ENCODE results near the gene AACS. TPM values are rescaled to one million over a fixed set of nuclear protein-coding genes. Genes with fewer than 3 reads are reported as not detected.
A peak's percentile ranks its signal among the peaks of the same experiment; 100 is the strongest.

The AACS gene
- total and polyA plus RNA-seq, 2 donors (not counting 1 experiment from before 2014, with no cell fraction given): 6.1 to 20.8 TPM

DNA sequence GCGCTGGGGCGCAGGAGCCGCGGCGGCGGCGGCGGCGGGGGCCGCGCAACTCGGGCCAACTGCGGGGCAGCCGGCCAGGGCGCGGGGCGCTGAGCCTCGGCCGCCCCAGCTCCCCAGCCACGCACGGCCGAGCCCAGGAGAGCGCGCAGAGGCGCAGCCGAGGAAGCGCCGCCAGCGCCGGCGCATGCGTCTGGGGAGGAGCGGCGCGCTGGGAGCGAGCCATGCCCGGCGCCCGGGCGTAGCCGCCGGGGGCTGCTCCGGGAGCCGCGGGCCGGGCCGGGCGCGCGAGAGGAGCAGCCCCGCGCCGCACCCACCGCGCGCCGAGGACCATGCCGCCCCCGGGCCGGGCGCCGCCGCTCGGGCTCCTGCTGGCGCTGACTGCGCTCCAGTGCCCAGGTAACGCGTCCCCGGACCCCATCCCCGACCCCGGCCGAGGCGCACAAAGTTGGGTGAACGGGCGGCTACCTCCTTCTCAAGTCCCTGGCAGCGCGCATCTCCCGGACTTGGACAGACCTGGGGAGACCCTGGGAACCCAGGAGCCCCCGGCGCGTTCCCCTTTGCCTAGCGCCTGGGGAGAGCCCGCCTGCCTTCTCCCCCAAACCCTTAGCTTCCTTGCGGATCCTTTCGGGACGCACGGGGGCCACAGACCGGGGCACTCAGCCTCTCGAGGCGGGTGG, 121.4 kb downstream of the AACS start:
- 1% methylated on average over 90 of the region's 90 CpGs for WGBS (ENCODE audit: insufficient coverage)
- TF ChIP-seq, protein P1, sequence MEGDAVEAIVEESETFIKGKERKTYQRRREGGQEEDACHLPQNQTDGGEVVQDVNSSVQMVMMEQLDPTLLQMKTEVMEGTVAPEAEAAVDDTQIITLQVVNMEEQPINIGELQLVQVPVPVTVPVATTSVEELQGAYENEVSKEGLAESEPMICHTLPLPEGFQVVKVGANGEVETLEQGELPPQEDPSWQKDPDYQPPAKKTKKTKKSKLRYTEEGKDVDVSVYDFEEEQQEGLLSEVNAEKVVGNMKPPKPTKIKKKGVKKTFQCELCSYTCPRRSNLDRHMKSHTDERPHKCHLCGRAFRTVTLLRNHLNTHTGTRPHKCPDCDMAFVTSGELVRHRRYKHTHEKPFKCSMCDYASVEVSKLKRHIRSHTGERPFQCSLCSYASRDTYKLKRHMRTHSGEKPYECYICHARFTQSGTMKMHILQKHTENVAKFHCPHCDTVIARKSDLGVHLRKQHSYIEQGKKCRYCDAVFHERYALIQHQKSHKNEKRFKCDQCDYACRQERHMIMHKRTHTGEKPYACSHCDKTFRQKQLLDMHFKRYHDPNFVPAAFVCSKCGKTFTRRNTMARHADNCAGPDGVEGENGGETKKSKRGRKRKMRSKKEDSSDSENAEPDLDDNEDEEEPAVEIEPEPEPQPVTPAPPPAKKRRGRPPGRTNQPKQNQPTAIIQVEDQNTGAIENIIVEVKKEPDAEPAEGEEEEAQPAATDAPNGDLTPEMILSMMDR (IDR thresholded peaks at IDR 0.05): no peak
- TF ChIP-seq EZH2 (IDR thresholded peaks at IDR 0.05; ENCODE audit: borderline replicate concordance, insufficient read depth, low read depth, low read length, poor library complexity, severe bottlenecking): no peak
- no peaks in the 10 kb centered on the region for H3K36me3 ChIP-seq (replicated peaks in 1 of 2; ENCODE audit: control extremely low read depth in 1 of 2, control insufficient read depth in 1 of 2, extremely low read depth in 1 of 2, insufficient read depth in 2 of 2, low read length in 1 of 2)
- peaks cover 60% of the 10 kb centered on the region for H3K27me3 Mint-ChIP-seq
- H2AFZ ChIP-seq (ENCODE audit: insufficient read depth, low read depth, low read length, poor library complexity, severe bottlenecking): no peak overlapping the region
- peaks cover 0 to 78% (median 42%) of the 10 kb centered on the region in 4 experiments for H3K27me3 ChIP-seq (replicated peaks in 1 of 4; ENCODE audit: control extremely low read depth in 1 of 4, control insufficient read depth in 3 of 4, insufficient read depth in 4 of 4, low read length in 3 of 4)
- ChIA-PET POLR2A (no interaction called here), CTCF (no interaction called here)
- H3K9ac ChIP-seq (ENCODE audit: low read length): no peak overlapping the region
- intact Hi-C loops (cut with micrococcal nuclease): loop anchor here (10.0 kb wide), 2 partner anchors 352 to 1558 kb away; no protein-coding TSS in a partner anchor
- no peak overlapping the region for H3K4me3 ChIP-seq (ENCODE audit: control extremely low read depth in 1 of 5, extremely low read depth in 1 of 5, insufficient read depth in 1 of 5, low read depth in 2 of 5, low read length in 4 of 5)
- peaks cover 26 to 30% of the 10 kb centered on the region in 2 donors for H3K4me1 ChIP-seq (ENCODE audit: control insufficient read depth in 2 of 2, insufficient read depth in 2 of 2, low read length in 2 of 2)
- H4K20me1 ChIP-seq (ENCODE audit: control insufficient read depth, insufficient read depth, low read length, poor library complexity, severe bottlenecking): no peaks in the 10 kb centered on the region
- H3K9me3 ChIP-seq (ENCODE audit: control extremely low read depth in 1 of 3, control insufficient read depth in 2 of 3, insufficient read depth in 1 of 3, low read length in 2 of 3): peaks cover 0 to 9% (median 0%) of the 10 kb centered on the region in 3 donors
- peaks cover 25% of the 10 kb centered on the region for H3K4me1 Mint-ChIP-seq
- no peaks in the 10 kb centered on the region for H3K9me3 Mint-ChIP-seq (ENCODE audit: insufficient read depth)
- peak overlapping the region; percentile 29 for H3K4me3 Mint-ChIP-seq
- H3K27ac Mint-ChIP-seq: no peak overlapping the region
- ATAC-seq (ENCODE audit: low read depth): no peak
- no peaks in the 10 kb centered on the region for H3K79me2 ChIP-seq (ENCODE audit: control insufficient read depth, insufficient read depth, low read length)
- peak overlapping the region; percentile 54 for H3K4me2 ChIP-seq (replicated peaks; ENCODE audit: low read depth, low read length, poor library complexity, severe bottlenecking)
- no peak for DNase-seq
- H3K27ac ChIP-seq (ENCODE audit: low read length in 2 of 2): no peak overlapping the region

DNA sequence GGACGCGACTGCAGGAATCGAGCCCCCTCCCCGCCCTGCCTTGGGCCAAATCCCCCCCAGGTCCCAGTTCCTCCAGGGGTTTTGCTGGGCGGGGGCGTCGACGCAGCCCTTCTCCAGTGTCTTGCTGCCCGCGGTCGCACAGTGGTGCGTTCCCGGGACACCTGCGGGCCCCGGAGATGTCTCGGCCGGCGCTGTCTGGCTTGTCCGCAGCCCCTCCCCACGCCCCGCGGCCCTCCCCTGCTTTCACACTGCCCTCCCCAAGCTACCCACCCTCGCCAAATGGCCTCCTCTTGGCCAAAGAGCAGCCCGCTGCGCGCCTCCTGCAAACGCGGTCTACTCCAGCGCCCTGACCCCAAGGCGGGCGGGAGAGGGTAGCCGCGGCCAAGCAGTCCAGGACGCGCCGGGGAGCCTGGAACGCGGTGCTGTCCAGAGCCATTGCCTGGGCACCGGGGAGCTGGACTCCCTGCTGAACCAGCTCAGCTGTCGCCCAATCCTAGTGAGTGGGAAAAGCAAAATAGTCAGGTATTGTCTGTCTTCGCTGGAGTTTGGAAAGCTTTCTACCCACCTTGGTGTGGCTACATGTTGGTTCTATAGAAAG, 122.0 kb downstream of the AACS start:
- ChIA-PET POLR2A (no interaction called here), CTCF (no interaction called here)
- peaks cover 26 to 30% of the 10 kb centered on the region in 2 donors for H3K4me1 ChIP-seq (ENCODE audit: control insufficient read depth in 2 of 2, insufficient read depth in 2 of 2, low read length in 2 of 2)
- H3K4me1 Mint-ChIP-seq: peaks cover 25% of the 10 kb centered on the region
- H3K27me3 ChIP-seq (replicated peaks in 1 of 4; ENCODE audit: control extremely low read depth in 1 of 4, control insufficient read depth in 3 of 4, insufficient read depth in 4 of 4, low read length in 3 of 4): peaks cover 0 to 83% (median 39%) of the 10 kb centered on the region in 4 experiments
- H3K9ac ChIP-seq (ENCODE audit: low read length): no peak overlapping the region
- DNase-seq (no peak), ATAC-seq (ENCODE audit: low read depth) (no peak)
- peaks cover 60% of the 10 kb centered on the region for H3K27me3 Mint-ChIP-seq
- peak overlapping the region; percentile 54 for H3K4me2 ChIP-seq (replicated peaks; ENCODE audit: low read depth, low read length, poor library complexity, severe bottlenecking)
- no peak overlapping the region for H3K27ac ChIP-seq (ENCODE audit: low read length in 2 of 2)
- H3K9me3 Mint-ChIP-seq (ENCODE audit: insufficient read depth): no peaks in the 10 kb centered on the region
- no peak overlapping the region for H2AFZ ChIP-seq (ENCODE audit: insufficient read depth, low read depth, low read length, poor library complexity, severe bottlenecking)
- peaks cover 0 to 9% (median 0%) of the 10 kb centered on the region in 3 donors for H3K9me3 ChIP-seq (ENCODE audit: control extremely low read depth in 1 of 3, control insufficient read depth in 2 of 3, insufficient read depth in 1 of 3, low read length in 2 of 3)
- H3K4me3 ChIP-seq (ENCODE audit: control extremely low read depth in 1 of 5, extremely low read depth in 1 of 5, insufficient read depth in 1 of 5, low read depth in 2 of 5, low read length in 4 of 5): no peak overlapping the region
- intact Hi-C loops (cut with micrococcal nuclease): loop anchor here (10.0 kb wide), 2 partner anchors 352 to 1558 kb away; no protein-coding TSS in a partner anchor
- H3K4me3 Mint-ChIP-seq: peak overlapping the region; percentile 59
- no peaks in the 10 kb centered on the region for H4K20me1 ChIP-seq (ENCODE audit: control insufficient read depth, insufficient read depth, low read length, poor library complexity, severe bottlenecking)
- no peak overlapping the region for H3K27ac Mint-ChIP-seq
- H3K79me2 ChIP-seq (ENCODE audit: control insufficient read depth, insufficient read depth, low read length): no peaks in the 10 kb centered on the region
- H3K36me3 ChIP-seq (replicated peaks in 1 of 2; ENCODE audit: control extremely low read depth in 1 of 2, control insufficient read depth in 1 of 2, extremely low read depth in 1 of 2, insufficient read depth in 2 of 2, low read length in 1 of 2): no peaks in the 10 kb centered on the region
- WGBS (ENCODE audit: insufficient coverage): 5% methylated on average over 39 of the region's 41 CpGs
- TF ChIP-seq EZH2 (IDR thresholded peaks at IDR 0.05; ENCODE audit: borderline replicate concordance, insufficient read depth, low read depth, low read length, poor library complexity, severe bottlenecking): no peak
- TF ChIP-seq, protein P1 (IDR thresholded peaks at IDR 0.05): no peak
